K562 (cell line): ENCODE measurements around the gene PDE4A. TPM values are rescaled to one million over a fixed set of nuclear protein-coding genes. Genes with fewer than 3 reads are reported as not detected.

Source experiments
- ATAC-seq: fragments of 200-7000 bp; cut with Tn5 transposase; 3 replicates; pipeline ENCODE4 v1.9.1; 2020; ENCODE audit warnings: moderate library complexity
- BruUV-seq: library from RNA; stranded (reverse); fragments of 400-500 nt; replicated peaks from 2 replicates; lab custom pipeline; 2021; lab: Mats Ljungman, UMichigan
- CTCF ChIA-PET: fragments of 300-600 bp; formaldehyde crosslinking; extraction: SDS; loops from one replicate; lab custom pipeline; 2021; ENCODE audit warnings: low intra/inter-chr PET ratio; lab: Yijun Ruan, JAX
- POLR2A ChIA-PET: fragments of 300-600, 350-650 bp; sonication (Branson Sonifier 250); formaldehyde crosslinking; extraction: SDS; loops from one replicate; lab custom pipeline; 2021; ENCODE audit warnings: antibody characterized with exemption, inconsistent platforms; lab: Yijun Ruan, JAX
- DNase-seq, 4 experiments: peaks; one replicate each; pipeline versions ENCODE4 v3.0.0 to v3.0.0-alpha.2; 2011 to 2018; ENCODE audit warnings: low spot score in 3 of 4, mixed read lengths in 3 of 4; ENCODE audit errors: extremely low read depth in 1 of 4
- FAIRE-seq: peaks from 2 replicates; lab custom pipeline; 2011; peaks lifted over from hg19 to GRCh38; lab: Jason Lieb, UNC
- H2AFZ ChIP-seq: 2 replicates; pipeline ENCODE4 v1.6.0; 2011; ENCODE audit warnings: low read depth, low read length, control low read depth, inconsistent platforms
- H3K27ac ChIP-seq: fragments of 200-600 bp; 3 replicates; pipeline ENCODE4 v1.8.0; 2011; ENCODE audit warnings: low read depth, mild to moderate bottlenecking, control low read depth, inconsistent platforms, low read length, moderate library complexity, mixed read lengths; ENCODE audit errors: extremely low read depth
- H3K27me3 ChIP-seq, 2 experiments: fragments of 300-600 bp in 1 of 2; 2 replicates in 1 of 2; 3 replicates in 1 of 2; pipeline versions ENCODE4 v1.6.0 to v1.8.0; 2011; ENCODE audit warnings: inconsistent platforms in 2 of 2, low read length in 2 of 2, mild to moderate bottlenecking in 1 of 2, mixed read lengths in 1 of 2, moderate library complexity in 1 of 2; ENCODE audit not compliant: control insufficient read depth in 2 of 2, insufficient read depth in 2 of 2
- H3K36me3 ChIP-seq: fragments of 300-600 bp; 3 replicates; pipeline ENCODE4 v1.8.0; 2011; ENCODE audit warnings: mild to moderate bottlenecking, low read length, inconsistent platforms; ENCODE audit not compliant: control insufficient read depth, insufficient read depth
- H3K4me1 ChIP-seq, 2 experiments: fragments of 200-600 bp in 1 of 2; replicated peaks in 1 of 2; 2 replicates in 1 of 2; 3 replicates in 1 of 2; pipeline versions ENCODE4 v1.5.1 to v1.8.0; 2011; ENCODE audit warnings: inconsistent platforms in 2 of 2, low read length in 2 of 2, mild to moderate bottlenecking in 1 of 2, mixed read lengths in 1 of 2, moderate library complexity in 1 of 2; ENCODE audit not compliant: control insufficient read depth in 2 of 2, insufficient read depth in 2 of 2
- H3K4me2 ChIP-seq: 2 replicates; pipeline ENCODE4 v1.6.1; 2011; ENCODE audit warnings: low read length, control low read depth, inconsistent platforms, mixed read lengths; ENCODE audit not compliant: insufficient read depth
- H3K4me3 ChIP-seq: fragments of 200-600 bp; sonication (generic), shearing (Covaris generic); 2 replicates; pipeline ENCODE4 v1.5.1; 2016; ENCODE audit warnings: control low read depth, inconsistent platforms
- H3K79me2 ChIP-seq: fragments of 200-600 bp; 3 replicates; pipeline ENCODE4 v1.8.0; 2011; ENCODE audit warnings: low read length, inconsistent platforms; ENCODE audit not compliant: control insufficient read depth, insufficient read depth
- H3K9ac ChIP-seq, 2 experiments: 2 replicates each; pipeline versions ENCODE4 v1.6.0 to v1.6.1; 2011; ENCODE audit warnings: low read depth in 2 of 2, low read length in 2 of 2, control low read depth in 1 of 2, inconsistent platforms in 1 of 2, mild to moderate bottlenecking in 1 of 2, mixed read lengths in 1 of 2; ENCODE audit not compliant: insufficient read depth in 1 of 2
- H3K9me1 ChIP-seq: one replicate; pipeline ENCODE4 v1.6.0; 2011; ENCODE audit warnings: inconsistent platforms, mild to moderate bottlenecking, low read length, moderate library complexity; ENCODE audit not compliant: control insufficient read depth, insufficient read depth
- H3K9me3 ChIP-seq: replicated peaks from 2 replicates; pipeline ENCODE4 v1.5.1; 2011; ENCODE audit warnings: low read depth, low read length, inconsistent platforms; ENCODE audit not compliant: control insufficient read depth, insufficient read depth
- H4K20me1 ChIP-seq: replicated peaks from 2 replicates; pipeline ENCODE4 v1.6.1; 2011; ENCODE audit warnings: low read length, inconsistent platforms, mixed read lengths; ENCODE audit not compliant: control insufficient read depth, insufficient read depth
- FIP1L1 ChIP-seq: fragments of 200-400 bp; formaldehyde crosslinking; IDR thresholded peaks from 2 replicates; pipeline ENCODE4 v1.6.1; 2018; ENCODE audit warnings: mild to moderate bottlenecking, low read depth, low read length; ENCODE audit not compliant: poor library complexity, severe bottlenecking
- FOXJ3 ChIP-seq: sonication (generic); formaldehyde crosslinking; IDR thresholded peaks from 2 replicates; pipeline ENCODE4 v1.4.0; 2020; ENCODE audit warnings: mild to moderate bottlenecking, missing genetic modification reagents
- NELFE ChIP-seq: IDR thresholded peaks from 2 replicates; pipeline ENCODE4 v1.6.1; 2011; ENCODE audit warnings: mild to moderate bottlenecking; ENCODE audit not compliant: insufficient read depth, insufficient read length
- RBFOX2 ChIP-seq: fragments of 200-400 bp; formaldehyde crosslinking; IDR thresholded peaks from 2 replicates; pipeline ENCODE4 v1.6.1; 2017; ENCODE audit warnings: low read depth, mild to moderate bottlenecking, low read length, moderate library complexity
- SRSF7 ChIP-seq: fragments of 200-400 bp; formaldehyde crosslinking; optimal IDR thresholded peaks from 2 replicates; pipeline ENCODE3; 2017; ENCODE audit warnings: mild to moderate bottlenecking, low read depth, low read length
- ZBTB5 ChIP-seq: fragments of 450-650 bp; IDR thresholded peaks from 2 replicates; pipeline ENCODE4 v1.6.1; 2017; ENCODE audit warnings: antibody characterized with exemption
- ZFX ChIP-seq: sonication (generic); formaldehyde crosslinking; IDR thresholded peaks from 2 replicates; pipeline ENCODE4 v1.8.0; 2022; ENCODE audit warnings: mild to moderate bottlenecking, missing genetic modification reagents, moderate library complexity
- ZNF263 ChIP-seq: sonication (generic); formaldehyde crosslinking; IDR thresholded peaks from 2 replicates; pipeline ENCODE4 v1.8.0; 2022; ENCODE audit warnings: mild to moderate bottlenecking, missing genetic modification reagents, borderline replicate concordance
- WGBS: fragments of 100-300 bp; shearing (Covaris generic); methylation state at CpG from one replicate; pipeline ENCODE4 v1.1.6; 2016; ENCODE audit warnings: low coverage, mixed read lengths; ENCODE audit not compliant: insufficient coverage; ENCODE audit errors: missing lambda C conversion rate; 5-methylcytosine and 5-hydroxymethylcytosine counted together
- in situ Hi-C: fragments of 300-500 bp; cut with MboI; formaldehyde crosslinking; loops from 4 replicates; pipeline ENCODE4 v1.15.0; 2018; ENCODE audit warnings: inconsistent platforms, mixed read lengths
- intact Hi-C: fragments of 100-400 bp; cut with micrococcal nuclease; formaldehyde crosslinking; loops from 2 replicates; pipeline ENCODE4 v1.14.2; 2022
- polyA plus RNA-seq, 8 experiments: library from polyadenylated mRNA; depleted of rRNA in 4 of 8; stranded (reverse) in 5 of 8; unstranded in 3 of 8; fragments of >200 nt; fragmentation: Nextera tagmentation in 2 of 8; fragmentation: Illumina TruSeq in 1 of 8; extraction: Ambion mirVana in 2 of 8; extraction: Trizol in 1 of 8; gene quantifications; 2 replicates each; pipeline versions ENCODE4 v1.2.1 to v1.2.3, GENCODE V29; 2011 to 2014; ENCODE audit warnings: inconsistent platforms in 1 of 8, missing spikeins in 1 of 8
- total RNA-seq, 7 experiments: library from RNA; depleted of rRNA in 6 of 7; stranded (reverse); fragments of >200 nt in 6 of 7; fragmentation: Illumina TruSeq in 2 of 7; extraction: Trizol in 2 of 7; gene quantifications; 2 replicates each; pipeline versions ENCODE4 v1.2.1 to v1.2.3, GENCODE V29; 2011 to 2021; ENCODE audit warnings: low replicate concordance in 1 of 7

Gene PDE4A
- total and polyA plus RNA-seq, 9 of the 15 experiments (the other 6 are each of a cell fraction or from before 2014, with no cell fraction given), result 0.66 to 26.9 (median 4.6) TPM

GRCh38 chr19:10517361-10517759 lies 97.0 kb downstream of the PDE4A start, which contains the start of gene S1PR5:
Gene S1PR5, minus strand, starts transcription at chr19:10517447. Its CDS starts 2,436 bp downstream, at chr19:10515011.
- peak within 1 kb of the TSS; percentile 30 for H3K4me3 ChIP-seq
- H3K79me2 ChIP-seq, result no peaks in the 10 kb centered on the region
- FAIRE-seq (no peak), DNase-seq (peak; percentile 34 to 70 (median 58)), ATAC-seq (peak; percentile 69)
- CTCF ChIA-PET, result interaction anchor here (0.9 kb wide), 1 partner anchor 11 kb away, joined by 3 read pairs; no protein-coding TSS in a partner anchor
- no peaks in the 10 kb centered on the region for H3K36me3 ChIP-seq
- peaks cover 0 to 16% of the 10 kb centered on the region in 2 experiments; a peak in 4 of 5 replicates for H3K27me3 ChIP-seq
- in situ Hi-C loops, result no loop called here
- H3K27ac ChIP-seq, result no peak within 1 kb of the TSS
- POLR2A ChIA-PET, result interaction anchor here (0.6 to 1.3 kb wide), 4 partner anchors 11 to 48 kb away, joined by 3 to 5 read pairs (median 4); no protein-coding TSS in a partner anchor
- 25% methylated on average over 14 of the region's 39 CpGs for WGBS
- TF ChIP-seq ZFX (0 out of 2 replicates have a peak, but pooled peaks have one; percentile 20), RBFOX2 (peak; percentile 30; the same call in 1 of the 2 replicates), FIP1L1 (peak; percentile 13), FOXJ3 (CRISPR knock-in tag) (no peak), ZNF263 (CRISPR knock-in tag) (peak; percentile 84), NELFE (no peak), ZBTB5 (no peak), SRSF7 (no peak)
- H3K4me1 ChIP-seq, result peaks cover 19 to 48% of the 10 kb centered on the region in 2 experiments; a peak in 4 of 5 replicates
- peak within 1 kb of the TSS in 1 of 2 experiments; percentile 86; a peak in 3 of 4 replicates for H3K9ac ChIP-seq
- H3K9me1 ChIP-seq, result no peaks in the 10 kb centered on the region
- H3K9me3 ChIP-seq, result no peaks in the 10 kb centered on the region
- intact Hi-C loops, result no loop called here
- BruUV-seq, result no TSS peak
- H2AFZ ChIP-seq, result peak within 1 kb of the TSS; percentile 69
- H4K20me1 ChIP-seq, result no peaks in the 10 kb centered on the region; the same call in 1 of the 2 replicates
- H3K4me2 ChIP-seq, result peak within 1 kb of the TSS; percentile 49
